NAMALWA (cell line): Measurements from ENCODE around the gene PABPN1.

ENCODE experiments used
- DNase-seq: peaks from one replicate; pipeline ENCODE4 v3.0.0-alpha.2; 2015; ENCODE audit warnings: low spot score

PABPN1 gene

GRCh38 chr14:23358042-23358441 lies 36.8 kb downstream of the PABPN1 start:
- DNase-seq = no peak

- no peak for DNase-seq
Observed at GRCh38 chr14:23358553-23359166, 37.4 kb downstream of the PABPN1 start.

DNA sequence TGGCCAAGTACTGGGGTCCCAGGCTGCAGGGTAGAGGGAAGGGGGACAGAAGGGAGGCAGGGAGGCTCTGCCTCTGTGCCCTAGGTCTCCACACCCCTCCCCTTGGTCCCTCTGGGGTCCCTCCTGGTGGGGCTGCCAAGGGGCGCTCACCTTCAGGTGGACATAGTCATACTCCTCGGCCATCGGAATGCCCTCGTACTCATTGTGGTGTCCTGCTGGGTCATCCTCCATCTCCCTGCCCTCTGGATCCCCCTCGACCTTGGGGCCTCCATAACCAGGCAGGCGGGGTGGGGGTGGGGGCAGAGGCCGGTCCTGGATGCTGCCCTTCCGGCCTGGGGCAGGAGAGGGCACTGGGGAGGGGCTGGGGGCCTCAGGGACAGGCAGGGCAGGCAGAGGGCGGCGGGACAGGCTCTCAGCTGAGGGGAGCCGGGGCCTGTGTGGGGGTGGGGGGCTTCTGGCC lies 37.9 kb downstream of the PABPN1 start:
- no peak for DNase-seq

GRCh38 chr14:23359722-23360447 lies 38.6 kb downstream of the PABPN1 start:
- no peak for DNase-seq

DNA sequence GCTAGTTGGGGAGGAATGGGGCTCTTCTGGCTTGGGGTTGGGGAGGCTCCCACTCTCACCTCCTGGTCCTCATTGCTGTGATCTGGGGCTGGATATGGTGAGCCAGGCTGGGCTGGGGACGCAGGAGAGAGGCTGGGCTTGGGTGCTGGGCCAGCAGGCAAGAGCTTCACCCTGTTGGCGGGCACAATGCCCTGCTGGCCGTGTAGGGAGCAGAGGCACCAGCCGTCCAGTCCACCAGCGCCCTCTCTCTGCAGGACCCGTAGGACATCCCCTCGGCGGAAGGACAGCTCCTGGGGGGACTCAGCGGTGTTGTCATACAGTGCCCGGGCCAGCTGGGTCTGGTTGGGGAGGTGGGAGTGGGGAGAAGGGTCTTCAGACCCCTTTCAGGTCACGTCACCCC lies 39.2 kb downstream of the PABPN1 start:
- DNase-seq = no peak

DNA sequence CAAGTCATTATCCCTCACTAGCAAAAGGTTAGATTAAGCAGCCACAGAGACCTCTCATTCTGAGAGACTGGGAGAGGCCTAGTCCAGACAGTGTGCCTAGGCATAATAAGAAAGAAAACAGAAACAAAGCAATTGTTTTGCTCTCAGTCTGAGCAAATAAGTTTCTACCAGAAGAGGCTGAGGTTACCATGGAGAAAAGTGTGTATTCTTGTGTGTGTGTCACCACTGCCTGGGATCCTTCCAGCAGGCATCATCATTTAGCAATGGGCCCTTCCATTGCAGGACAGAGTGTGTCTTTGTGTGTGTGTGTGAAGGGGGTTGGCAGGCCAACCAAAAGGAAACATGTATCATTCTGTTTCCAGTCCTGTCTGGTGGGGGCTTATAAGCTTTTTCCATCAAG lies 40.1 kb downstream of the PABPN1 start:
- DNase-seq = no peak

DNA sequence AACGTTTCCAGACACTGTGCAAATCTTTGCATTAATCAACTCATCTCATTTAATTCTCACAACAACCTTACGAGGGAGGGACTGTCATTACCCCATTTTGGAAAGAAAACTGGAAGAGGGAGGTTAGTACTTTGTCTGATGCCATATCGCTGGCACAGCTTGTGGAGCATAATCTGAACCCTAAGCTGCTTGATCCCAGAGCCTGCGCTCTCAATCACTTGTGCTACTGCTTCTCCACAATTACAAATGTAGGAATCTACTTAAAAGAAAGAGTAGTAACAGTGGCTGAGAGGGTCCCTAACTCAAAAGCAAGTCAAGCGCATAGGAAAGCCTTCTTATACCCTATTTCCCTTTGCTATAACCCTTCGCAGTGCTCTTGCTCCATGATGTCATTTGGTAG lies 40.5 kb downstream of the PABPN1 start:
- no peak for DNase-seq

- DNase-seq = peak; percentile 7
Observed at GRCh38 chr14:23362200-23362599, 40.9 kb downstream of the PABPN1 start.

DNA sequence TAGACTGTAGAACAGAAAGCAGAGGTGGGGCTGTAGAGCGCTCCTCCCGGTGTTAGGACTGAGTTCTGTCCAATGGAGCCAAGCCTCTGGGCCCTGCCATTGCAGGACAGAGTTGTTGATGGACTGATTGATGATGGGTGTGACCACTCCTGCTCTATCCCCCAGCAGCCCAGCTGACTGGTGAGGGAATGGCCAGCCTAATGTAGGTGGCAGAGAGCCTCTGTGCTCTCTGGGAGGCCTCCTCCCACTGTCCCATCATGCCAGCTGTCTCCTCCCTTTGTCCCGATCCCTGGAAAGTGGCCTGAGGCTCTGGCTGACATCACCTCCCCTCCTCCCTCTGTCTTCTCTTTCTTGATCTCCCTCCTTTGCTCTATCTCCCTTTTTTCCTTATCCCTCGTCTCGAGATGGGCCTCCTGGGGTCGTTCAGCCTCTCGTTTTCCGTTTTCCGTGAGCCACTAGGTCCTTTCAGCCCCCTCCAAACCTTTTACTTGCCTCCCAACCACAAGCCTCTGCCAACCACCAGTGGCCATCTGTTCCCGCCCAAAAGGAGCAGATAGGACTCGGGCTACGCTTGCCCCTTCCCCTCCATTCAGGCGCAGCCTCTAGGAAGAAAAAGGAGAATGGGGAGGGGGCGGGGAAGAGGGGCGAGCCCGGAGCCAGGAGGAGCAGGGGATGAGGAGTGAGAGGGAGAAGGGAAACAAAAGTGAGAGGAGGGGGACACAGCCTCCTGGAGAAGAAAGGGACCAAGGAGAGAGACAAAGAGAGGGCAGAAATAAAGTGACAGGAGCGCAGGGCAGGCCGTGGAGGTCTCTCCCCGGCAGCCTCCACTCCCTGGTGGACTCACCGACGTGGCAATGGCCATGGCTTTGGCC lies 43.1 kb downstream of the PABPN1 start:
- DNase-seq = no peak

- no peak for DNase-seq
Observed at GRCh38 chr14:23365036-23365731, 43.9 kb downstream of the PABPN1 start, which contains the start of gene EFS. Gene EFS, minus strand, starts transcription at chr14:23365172. Its CDS starts 147 bp downstream, at chr14:23365025.

GRCh38 chr14:23365732-23366425 lies 44.6 kb downstream of the PABPN1 start:
- no peak for DNase-seq

- DNase-seq = no peak
Observed at GRCh38 chr14:23366426-23366921, 45.2 kb downstream of the PABPN1 start.

DNA sequence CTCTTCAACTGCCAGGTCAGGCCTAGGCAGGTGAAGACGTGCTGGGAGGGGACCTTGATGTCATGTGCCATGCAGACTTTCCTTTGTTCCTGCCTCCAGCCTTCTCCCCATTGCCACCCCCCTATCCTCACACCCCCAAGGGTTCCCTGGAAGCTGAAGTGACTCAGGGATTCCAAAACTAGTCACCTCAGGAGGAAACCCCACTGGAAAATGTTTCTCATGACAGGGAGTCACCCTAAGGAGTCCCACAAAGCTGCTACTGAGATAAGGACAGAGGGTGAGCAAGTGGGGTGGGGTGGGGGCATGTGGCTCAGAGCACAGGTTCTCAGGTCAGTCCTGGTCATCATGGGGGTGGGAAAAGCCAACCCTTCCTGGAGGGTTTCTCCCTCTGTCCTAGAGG lies 49.0 kb downstream of the PABPN1 start:
- no peak for DNase-seq

GRCh38 chr14:23371865-23372264 lies 50.6 kb downstream of the PABPN1 start:
- no peak for DNase-seq

DNA sequence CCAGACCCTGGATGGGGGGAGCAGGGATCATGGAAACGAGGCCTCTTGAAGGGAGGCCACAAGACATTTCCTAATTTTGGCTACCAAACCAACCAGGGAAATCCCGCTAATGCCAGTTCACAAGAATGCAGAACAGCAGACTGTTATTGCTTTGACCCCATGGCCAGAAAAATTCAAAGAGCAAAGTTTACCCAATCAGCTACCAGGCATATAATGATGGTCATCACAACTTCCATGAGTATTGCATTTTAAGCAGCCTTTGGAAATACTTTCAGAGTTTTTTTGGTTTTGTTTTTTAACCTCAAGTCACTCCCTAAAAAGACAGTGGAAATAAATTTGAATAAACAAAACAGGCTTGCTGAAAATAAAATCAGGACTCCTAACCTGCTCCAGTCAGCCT lies 51.3 kb downstream of the PABPN1 start, which contains the start of gene IL25:
TSS of gene IL25 (plus strand) at position 301 of the 400 bp plus-strand sequence.
- DNase-seq = no peak

DNA sequence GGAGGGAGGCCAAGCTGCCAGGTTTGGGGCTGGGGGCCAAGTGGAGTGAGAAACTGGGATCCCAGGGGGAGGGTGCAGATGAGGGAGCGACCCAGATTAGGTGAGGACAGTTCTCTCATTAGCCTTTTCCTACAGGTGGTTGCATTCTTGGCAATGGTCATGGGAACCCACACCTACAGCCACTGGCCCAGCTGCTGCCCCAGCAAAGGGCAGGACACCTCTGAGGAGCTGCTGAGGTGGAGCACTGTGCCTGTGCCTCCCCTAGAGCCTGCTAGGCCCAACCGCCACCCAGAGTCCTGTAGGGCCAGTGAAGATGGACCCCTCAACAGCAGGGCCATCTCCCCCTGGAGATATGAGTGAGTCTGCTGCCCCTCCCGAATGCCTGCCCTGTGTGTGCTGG lies 51.8 kb downstream of the PABPN1 start:
- no peak for DNase-seq
